GM21390 (cell line): ENCODE data around the gene STX4.
"Not testable (repeated sequence)": the region's sequence is repeated elsewhere in the genome, so short reads cannot be mapped to it uniquely, and the experiment has no call there.

Experiments used
- ATAC-seq: cut with Tn5 transposase; IDR thresholded peaks from one replicate; pipeline ENCODE4 v1.9.1; 2021; ENCODE audit not compliant: unreplicated experiment

The STX4 gene

DNA sequence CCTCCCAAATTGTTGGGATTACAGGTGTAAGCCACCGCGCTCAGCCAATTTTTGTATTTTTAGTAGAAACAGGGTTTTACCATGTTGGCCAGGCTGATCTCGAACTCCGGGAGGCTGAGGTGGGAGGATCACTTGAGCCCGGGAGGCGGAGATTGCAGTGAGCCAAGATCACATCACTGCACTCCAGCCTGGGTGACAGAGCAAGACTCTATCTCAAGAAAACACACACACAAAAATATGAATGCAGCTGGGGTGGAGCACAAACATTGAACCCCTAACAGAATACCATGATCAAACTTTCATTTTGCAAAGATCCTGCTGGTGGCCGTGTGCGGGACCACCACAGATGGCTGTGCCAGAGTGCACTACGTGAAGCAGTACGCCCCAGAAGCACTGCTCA lies 15.6 kb upstream of the STX4 start:
- not testable (repeated sequence) for ATAC-seq

DNA sequence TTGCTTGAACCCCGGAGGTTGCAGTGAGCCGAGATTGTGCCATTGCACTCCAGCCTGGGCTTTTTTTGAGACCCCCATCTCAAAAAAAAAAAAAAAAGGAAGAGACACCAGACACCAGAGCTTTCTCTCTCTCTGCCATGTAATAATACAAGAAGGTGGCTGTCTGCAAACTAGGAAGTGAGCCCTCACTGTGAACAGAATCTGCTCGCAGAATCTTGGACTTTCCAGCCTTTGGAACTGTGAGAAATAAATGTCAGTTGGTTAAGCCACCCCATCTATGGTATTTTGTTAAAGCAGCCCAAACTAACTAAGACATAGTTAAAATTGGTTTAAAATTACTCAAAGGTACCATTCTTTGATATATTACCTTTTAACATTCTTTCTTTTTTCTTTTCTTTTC lies 12.8 kb upstream of the STX4 start:
- ATAC-seq, result no peak

DNA sequence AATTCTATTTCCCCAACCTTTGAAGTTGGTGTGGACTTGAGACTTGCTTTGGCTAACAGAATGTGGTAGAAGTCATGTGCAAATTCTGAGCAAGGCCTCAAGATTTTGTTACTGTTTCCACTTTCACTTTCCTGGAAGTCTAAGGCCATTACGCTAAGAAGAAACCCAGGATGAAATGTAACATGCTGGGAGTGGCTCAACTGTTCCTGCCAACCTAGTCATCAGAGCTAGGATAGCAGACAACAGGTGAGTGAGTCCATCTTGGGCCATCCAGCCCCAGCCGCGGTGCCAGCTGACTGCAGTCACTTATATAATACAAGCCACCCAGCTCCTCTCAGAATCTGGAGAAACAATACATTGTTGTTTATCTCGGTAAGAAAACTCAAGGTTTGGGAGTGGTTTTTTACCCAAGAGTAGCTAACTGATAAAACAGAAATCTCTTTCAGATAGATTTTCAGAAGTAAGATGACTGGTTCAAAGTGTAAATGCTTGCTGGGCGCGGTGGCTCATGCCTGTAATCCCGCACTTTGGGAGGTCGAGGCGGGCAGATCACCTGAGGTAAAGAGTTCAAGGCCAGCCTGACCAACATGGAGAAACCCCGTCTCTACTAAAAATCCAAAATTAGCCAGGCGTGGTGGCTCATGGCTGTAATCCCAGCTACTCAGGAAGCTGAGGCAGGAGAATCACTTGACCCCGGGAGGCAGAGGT lies 10.7 kb upstream of the STX4 start:
- no peak for ATAC-seq

DNA sequence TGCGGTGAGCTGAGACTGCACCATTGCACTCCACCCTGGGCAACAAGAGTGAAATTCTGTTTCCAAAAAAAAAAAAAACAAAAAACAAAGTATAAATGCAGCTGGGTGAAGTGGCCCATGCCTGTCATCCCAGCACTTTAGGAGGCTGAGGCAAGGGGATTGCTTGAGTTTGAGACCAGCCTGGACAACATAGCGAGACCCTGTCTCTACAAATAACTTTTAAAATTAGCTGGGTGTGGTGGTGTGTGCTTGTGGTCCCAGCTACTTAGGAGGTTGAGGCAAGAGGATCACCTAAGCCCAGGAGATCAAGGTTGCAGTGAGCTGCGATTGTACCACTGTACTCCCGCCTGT lies 10.1 kb upstream of the STX4 start:
- no peak for ATAC-seq

DNA sequence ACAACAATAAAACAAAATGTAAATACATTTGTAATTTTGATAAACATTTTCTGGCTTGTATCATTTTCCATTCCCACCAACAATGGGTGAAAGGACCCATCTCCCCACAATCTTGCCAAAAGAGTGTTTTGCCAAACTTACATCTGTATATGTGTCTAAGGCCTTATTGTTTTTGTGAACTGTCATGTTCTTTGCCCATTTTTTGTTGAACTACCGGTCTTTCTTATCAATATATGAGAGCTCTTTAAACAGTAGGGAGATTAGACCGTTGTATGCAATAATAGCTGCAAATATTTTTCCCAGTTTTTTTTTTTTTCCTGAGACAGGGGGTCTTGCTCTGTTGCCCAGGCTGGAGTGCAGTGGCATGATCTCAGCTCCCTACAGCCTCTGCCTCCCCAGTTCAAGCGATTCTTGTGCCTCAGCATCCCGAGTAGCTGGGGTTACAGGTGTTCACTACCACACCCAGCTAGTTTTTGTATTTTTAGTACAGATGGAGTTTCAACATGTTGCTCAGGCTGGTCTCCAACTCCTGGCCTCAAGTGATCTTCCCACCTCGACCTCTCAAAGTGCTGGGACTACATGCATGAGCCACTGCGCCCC lies 9.6 kb upstream of the STX4 start:
- no peak for ATAC-seq

DNA sequence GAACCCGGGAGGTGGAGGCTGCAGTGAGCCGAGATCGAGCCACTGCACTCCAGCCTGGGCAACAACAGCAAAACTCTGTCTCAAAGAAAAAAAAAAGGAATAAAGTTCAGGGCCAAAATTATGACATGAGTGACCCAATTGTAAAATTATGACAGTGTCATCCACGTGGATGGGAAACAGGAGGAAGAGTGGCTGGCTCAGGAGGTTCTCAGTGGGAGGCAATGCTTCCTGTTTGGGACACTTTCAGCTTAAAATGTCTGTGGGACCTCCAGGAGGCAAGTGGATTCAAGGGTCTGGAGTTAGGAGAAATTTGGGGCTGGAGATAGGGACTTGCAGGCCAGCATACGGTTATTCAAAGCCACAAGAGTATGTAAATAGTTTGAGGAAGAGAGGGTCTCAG lies 8.0 kb upstream of the STX4 start:
- no peak for ATAC-seq

DNA sequence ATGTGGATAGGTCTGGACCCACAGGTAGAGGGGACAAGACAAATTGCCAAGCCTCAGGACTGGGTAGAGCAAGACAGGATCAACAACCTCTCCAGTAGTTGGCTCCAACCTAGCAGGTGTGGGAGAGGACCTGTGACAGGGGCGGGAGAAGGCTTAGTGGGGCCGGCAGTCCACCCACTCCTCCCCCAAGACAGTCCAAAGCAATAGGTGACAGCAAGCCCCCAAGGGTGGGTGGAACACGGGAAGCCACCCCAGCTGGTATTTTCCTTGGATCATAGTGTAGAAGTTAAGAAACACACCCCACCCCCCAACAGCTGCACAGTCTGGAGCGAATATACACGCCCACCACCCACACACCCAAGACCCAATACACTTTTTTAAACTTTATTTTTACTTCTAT lies 4.1 kb upstream of the STX4 start:
- ATAC-seq, result no peak

DNA sequence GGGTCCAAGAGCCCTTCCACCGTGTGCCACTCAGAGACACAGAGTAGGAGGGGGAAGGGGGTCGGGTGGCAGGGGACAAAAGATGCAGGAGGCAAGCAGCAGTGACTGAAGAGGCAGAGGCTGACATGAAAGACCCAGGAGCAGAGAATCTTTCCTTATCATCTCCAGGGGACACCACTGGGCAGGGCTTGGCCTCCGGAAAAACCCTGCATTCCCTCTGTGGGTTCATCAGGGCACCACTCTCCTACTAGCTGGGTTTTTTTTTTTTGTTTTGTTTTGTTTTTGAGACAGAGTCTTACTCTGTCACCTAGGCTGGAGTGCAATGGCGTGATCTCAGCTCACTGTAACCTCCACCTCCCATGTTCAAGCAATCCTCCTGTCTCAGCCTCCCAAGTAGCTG lies 2.1 kb upstream of the STX4 start:
- ATAC-seq, result no peak

DNA sequence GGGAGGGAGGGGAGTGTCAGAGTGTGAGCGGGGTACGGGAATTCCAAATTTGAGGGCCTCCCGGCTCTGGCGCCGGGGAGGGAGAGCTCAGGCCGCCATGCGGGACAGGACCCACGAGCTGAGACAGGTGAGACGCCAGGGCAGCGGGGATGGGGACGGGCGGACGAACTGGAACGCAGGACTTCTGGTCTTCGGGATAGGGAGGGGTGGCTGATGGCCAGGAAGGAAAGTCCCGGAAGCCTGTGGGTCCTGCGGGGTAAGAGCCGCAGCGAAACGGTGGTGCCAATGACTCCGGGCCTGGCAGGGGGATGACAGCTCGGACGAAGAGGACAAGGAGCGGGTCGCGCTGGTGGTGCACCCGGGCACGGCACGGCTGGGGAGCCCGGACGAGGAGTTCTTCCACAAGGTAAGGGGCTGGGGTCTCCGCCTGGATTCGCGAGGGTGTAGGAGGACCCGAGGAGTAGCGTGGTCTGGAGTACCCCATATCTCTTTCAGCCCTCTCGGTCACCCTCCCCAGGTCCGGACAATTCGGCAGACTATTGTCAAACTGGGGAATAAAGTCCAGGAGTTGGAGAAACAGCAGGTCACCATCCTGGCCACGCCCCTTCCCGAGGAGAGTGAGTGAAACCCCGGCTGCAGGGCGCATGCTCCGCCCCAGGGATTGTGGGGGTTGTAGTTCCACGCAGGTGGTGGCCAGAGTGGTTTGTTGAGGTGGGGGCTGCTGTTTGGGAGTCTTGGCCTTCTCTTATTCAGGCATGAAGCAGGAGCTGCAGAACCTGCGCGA lies 543 bp downstream of the STX4 start:
- peak; percentile 47 for ATAC-seq

DNA sequence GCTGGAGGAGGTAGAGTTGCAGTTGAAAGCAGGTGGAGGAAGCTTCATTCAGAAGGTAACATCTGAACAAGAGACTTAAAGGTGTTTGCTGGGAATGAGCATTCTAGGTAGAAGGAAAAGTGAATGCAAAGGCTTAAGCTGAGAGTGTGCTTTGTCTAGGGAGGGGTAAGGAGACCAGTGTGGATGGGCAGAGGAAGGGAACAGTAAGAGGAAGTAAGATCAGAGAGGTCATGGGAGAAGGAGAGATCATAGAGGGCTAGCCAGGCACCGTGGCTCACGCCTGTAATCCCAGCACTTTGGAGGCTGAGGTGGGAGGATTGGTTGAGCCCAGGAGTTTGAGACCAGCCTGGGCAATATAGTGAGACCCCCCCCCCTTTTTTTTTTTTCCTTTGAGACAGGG lies 3.3 kb downstream of the STX4 start:
- no peak for ATAC-seq

DNA sequence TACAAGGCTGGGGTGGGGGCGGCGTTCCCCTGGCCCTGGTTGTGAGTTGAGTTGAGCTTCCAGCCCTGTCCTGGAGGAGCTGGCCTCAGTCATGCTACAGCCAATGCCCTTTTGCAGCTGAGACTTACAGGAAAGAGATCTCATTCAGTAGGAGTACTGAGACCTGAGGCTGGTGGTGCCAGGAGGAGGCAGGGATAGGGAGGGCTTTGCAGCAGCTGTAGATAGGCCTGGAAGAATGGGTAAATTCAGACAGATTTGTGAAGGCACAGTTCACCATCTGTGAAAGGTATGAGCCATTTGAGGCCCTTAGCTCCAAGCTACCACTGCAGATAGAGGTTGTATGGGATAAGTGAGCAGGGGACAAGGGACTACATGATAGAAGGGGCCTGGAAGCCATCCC lies 5.6 kb downstream of the STX4 start:
- ATAC-seq, result no peak

DNA sequence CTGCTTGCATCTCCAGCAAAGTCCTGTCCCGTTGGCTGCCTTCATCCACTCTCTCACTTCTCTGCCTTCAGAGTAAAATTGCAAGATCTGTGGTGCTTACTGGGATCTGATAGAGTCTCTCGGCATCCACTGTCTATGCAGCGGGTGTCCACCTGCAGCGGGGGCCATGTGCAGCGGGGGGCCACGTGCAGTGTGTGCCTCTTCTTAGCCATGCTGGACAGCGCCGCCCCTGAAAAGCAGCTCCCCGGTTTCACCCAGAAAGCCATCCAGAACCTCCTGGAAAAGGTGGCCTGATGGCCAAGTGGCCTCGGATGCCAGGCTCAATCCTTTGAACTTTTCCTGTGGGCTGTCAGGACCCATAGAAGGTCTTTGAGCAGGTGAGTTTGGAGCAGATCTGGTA lies 9.5 kb downstream of the STX4 start:
- no peak for ATAC-seq

DNA sequence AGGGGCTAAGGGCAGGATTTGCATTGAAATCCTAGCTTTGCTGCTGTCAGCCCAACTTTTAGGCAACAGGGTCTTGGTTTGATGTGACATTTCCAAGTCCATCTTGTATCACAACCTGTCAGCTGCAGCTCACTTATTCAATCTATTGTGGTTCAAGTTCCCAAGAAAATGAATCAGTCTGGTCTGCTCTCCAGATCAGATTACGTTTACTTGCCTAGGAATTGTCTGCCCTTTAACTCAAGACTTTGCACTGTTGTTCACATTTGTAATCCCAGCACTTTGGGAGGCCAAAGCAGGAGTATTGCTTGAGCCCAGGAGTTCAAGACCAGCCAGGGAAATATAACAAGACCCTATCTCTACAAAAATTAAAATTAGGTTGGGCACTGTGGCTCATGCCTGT lies 10.0 kb downstream of the STX4 start:
- ATAC-seq, result no peak

DNA sequence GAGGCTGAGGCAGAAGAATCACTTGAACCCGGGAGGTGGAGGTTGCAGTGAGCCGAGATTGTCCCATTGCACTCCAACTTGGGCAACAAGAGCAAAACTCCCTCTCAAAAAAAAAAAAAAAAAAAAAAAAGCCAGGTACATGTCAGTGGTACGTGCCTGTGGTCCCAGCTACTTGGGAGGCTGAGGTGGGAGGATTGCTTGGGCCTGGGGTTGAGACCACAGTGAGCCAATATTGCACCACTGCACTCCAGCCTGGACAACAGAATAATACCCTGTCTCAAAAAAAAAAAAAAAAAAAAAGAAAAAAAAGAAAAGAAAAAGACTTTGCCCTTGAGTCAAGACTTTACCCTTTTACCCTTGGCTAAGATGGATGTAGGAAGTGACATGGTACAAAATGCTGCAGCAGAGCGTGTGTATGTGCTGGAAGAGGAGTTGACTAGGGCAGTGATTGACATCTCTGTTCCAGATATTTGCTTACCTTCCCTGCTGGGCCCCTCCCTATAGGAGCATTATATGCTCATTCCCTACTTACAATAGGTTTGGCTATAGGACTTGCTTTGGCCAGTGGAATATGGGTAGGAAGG lies 10.6 kb downstream of the STX4 start:
- no peak for ATAC-seq

DNA sequence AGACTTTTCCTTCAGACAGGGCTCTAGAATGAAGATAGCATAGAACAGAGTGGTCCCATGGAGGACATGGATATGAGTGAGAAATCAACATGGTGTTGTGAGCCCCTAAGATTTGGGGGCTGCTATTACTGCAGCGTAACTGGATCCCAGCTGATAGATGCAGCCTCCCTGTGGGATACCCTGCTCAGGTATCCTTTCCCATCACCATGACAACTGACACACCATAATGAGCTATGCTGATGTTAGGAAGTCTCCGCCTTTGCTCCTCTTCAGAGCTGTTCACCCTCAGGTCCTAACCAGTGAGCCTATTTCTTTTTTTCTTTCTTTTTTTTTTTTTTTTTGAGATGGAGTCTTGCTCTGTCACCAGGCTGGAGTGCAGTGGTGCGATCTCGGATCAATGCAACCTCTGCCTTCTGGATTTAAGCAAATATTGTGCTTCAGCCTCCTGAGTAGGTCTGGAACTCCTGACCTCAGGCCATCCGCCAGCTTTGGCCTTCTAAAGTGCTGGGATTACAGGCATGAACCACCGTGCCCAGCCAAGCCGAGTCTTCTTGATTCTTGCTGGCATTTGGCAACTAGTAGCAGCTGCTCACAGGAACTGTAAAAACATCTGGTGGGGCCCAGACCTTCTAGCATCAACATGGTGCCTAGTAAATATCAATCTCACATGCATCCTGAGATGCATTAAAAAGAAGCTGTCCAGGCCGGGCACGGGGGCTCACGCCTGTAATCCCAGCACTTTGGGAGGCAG lies 17.1 kb downstream of the STX4 start:
- ATAC-seq, result no peak

DNA sequence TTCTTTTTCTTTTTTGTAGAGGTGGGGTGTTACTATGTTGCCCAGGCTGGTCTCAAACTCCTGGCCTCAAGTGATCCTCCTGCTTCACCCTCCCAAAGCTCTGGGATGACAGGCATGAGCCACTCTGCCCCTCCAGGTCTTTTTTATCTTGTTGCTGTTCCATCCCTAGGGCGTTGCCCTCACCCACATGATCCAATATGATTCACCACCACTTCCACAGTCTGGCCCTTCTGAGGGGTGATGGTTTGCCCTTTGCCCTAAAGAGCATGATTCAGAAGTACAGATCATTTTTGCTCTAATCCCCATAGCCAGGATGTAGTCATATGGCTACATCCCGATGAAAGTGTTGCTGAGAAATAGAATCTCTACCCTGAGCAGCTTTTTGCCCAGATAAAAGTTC lies 18.8 kb downstream of the STX4 start:
- no peak for ATAC-seq

DNA sequence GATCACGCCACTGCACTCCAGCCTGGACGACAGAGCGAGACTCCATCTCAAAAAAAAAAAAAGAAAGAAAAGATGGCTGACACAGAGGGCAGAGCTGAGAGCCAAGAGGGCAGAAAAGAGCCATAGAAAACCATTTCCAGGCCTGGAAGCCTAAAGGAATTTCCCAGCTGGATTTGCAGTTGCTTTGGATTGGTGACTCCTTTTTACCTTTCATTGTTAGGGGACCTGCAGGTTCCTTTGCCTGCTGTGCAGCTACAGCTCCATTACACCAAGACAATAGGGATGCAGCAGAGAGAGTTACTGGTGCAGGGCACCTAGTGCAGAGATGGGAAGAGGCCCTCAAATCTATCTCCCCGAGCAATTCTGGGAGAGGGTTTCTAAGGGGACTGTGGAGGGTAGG lies 22.3 kb downstream of the STX4 start:
- no peak for ATAC-seq

DNA sequence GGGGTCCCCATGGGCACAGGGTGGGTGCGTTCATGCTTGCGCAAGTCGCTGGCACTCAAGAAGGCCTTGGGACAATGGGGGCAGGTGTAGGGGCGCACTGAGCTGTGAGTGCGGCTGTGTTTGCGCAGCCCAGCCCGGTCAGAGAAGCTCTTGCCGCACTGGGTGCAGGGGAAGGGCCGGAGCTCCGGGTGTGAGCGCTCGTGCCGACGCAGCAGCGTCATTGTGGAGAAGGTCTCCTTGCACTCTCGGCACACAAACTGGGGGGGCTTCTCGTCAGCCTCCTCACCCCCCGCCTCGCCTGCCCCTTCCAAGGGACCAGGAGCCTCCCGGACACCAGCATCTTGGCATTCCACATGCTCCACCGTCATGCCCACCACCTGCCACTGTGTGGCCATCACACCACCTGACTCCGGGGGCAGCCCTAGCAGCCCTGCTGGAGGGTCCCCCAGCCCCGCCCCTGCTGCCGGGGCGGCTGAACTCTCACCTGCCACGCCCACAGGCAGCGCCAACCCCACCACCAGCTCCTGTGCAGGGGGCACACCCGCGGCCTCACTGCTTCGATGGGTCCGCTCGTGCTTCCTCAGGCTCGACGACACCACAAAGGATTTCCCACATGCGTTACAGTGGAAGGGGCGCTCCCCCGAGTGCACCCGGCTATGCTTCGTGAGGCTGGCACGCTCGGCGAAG lies 27.9 kb downstream of the STX4 start:
- ATAC-seq, result no peak

DNA sequence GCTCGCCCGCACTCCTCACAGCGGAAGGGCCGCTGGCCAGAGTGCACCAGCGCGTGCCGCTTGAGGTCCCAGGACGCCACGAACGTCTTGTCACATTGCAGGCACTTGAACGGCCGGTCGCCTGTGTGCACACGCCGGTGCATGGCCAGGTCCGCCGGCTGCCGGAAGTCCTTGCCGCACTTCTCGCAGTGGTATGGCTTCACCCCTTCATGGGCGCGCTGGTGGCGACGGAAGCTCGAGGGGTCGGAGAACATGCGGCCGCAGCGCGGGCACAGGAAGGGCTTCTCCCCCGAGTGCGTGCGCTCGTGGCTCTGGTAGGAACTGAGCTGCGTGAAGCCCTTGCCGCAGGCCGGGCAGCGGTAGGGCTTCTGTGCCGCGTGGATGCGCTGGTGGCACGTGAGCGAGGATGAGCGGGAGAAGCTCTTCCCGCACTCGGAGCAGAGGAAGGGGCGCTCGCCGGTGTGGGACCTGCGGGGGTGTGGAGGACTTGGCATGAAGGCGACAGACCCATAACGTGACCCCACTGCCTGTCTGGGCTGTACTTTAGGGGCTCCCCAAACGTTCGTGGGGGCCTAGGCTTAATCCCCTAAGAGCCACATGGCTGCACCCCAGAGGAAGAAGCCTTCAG lies 28.6 kb downstream of the STX4 start:
- no peak for ATAC-seq

DNA sequence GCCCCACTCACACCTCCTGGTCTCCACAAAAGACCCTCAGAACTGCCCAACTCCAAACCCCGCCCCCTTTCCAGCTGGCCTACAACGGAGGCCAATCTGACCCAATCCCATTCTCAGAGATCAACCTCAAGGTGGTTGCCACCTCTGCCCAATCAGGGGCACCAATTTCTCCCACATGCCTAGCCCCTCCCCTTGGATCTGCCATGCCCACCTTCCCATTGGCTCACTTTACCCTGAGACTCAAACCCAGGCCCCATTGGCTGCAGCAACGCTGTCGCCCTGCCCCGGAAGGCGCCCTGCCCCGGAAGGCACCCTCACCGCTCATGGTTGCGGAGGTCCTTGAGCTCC lies 30.1 kb downstream of the STX4 start:
- ATAC-seq, result no peak
